Stimulated activated CD8-positive, alpha-beta memory T cell treated with anti-CD3 and anti-CD28 coated beads, Interleukin-15, amount 100 ng/mL, for 4 hours (primary cell): ENCODE data around the gene SDHAF4.
"Not testable (repeated sequence)": the region's sequence is repeated elsewhere in the genome, so short reads cannot be mapped to it uniquely, and the experiment has no call there.

Source experiments
- DNase-seq, 2 donors: peaks; one replicate each; pipeline ENCODE4 v3.0.0-alpha.2; 2020; ENCODE audit warnings: low read depth in 2 of 2

Gene SDHAF4

DNA sequence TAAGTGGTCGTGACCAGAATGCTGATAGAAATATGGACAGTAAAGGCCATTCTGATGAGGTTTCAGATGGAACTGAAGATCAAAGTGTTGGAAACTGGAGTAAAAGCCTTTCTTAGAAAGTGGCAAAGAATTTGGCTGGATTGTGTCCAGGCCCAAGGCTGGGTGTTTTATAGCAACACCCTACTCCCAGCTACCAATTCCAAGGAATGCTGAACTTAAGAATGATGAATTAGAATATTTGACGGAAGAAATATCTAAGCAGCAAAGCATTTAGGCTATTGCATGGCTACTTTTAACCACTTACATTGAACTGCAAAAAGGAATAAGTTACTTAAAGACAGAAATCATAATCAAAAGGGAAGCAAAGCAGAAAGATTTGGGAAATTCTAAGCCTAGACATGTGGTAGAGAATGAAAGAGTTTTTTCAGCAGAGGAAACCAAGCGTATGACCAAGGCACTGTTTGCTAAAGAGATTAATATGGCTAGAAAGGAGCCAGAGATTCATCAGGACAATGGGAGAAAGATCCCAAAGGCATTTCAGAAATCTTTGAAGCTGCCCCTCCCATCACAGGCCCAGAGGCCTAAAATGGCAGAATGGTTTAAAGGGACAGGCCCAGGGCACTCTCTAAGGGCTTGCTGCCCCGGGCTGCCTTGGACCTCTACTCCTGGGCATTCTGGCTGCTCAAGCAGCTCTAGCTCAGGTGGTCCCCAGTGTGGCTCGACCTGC is 25.8 kb downstream of the SDHAF4 start:
- DNase-seq = no peak

DNA sequence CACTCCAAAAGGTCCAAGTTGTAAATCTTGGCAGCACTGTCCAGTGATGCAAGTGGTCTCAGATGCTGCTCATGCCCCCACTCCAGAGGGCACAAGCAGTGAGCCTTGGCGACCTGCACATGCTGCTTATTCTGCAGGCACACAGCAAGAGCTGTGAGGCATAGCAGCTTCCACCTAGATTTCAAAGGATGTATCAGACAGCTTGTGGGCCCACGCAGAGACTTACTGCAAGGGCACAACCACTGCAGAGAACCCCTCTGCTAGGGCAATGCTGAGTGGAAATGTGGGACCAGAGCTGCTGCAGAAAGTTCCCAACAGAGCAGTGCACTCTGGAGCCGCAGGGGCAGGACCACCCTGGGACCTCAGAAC is 26.4 kb downstream of the SDHAF4 start:
- no peak for DNase-seq

DNA sequence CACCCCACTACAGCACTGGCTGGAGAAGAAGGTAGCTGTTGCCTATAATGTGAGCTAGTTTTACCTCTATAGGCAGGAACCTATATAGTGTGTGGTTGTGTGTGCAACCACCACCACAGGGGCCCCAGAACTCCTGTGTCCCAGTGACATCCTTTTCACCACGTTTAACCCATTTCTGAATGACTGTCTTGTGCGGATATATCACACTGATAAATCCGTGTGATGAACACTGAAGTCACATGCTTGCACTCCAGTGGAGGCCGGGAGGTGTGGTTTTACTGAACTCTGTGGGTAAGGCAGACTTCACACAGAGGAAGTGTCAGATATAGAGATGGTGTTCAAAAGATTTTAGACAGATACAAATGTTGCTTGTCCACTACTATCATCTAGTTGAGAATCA is 32.5 kb downstream of the SDHAF4 start:
- no peak for DNase-seq

- DNase-seq = no peak
Measured at GRCh38 chr6:70601014-70601413, 34.3 kb downstream of the SDHAF4 start.

DNA sequence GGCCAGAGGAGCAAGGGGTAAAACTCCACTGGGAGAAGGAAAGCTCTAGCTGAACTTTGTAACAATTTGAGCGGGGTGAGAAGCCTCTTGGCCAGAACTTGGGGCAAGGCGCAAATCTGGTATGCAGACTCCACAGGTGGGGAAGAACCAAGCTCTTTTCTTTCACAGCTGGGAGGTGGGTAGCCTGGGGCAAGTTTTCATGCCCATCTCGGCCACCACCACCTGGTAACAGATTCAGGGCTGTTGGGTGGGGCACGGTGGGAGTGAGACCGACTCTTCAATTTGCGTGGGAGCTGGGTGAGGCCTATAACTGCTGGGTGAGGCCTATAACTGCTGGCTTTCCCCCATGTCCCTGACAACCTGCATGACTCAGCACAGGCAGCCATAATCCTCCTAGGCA is 37.5 kb downstream of the SDHAF4 start:
- no peak for DNase-seq

DNA sequence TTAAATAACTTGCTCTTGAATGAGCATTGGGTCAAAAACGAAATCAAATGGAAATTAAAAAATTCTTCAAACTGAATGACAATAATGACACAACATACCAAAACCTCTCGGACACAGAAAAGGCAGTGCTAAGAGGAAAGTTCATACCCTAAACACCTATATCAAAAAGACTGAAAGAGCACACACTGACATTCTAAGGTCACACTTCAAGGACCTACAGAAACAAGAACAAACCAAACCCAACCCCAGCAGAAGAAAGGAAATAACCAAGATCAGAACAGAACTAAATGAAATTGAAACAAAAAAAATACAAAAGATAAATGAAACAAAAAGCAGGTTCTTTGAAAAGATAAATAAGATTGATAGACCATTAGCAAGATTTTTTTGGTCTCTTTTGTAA is 40.6 kb downstream of the SDHAF4 start:
- DNase-seq = not testable (repeated sequence)

DNA sequence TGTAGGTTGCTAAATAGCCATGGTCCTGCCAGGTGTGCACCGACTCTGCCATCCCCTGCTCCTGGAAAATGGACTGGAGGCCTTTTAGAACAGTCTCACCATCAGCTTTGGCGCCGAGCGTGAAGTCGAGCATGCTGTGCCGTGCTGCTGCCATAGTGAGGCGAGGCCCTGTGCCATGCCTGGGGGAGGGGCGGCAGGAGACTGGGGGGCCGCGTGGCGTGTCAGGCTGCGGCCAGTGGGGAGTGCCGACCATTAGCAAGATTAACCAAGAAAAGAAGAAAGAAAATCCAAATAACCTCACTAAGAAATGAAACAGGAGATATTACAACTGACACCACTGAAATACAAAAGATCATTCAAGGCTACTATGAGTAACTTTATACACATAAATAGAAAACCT is 42.5 kb downstream of the SDHAF4 start:
- not testable (repeated sequence) for DNase-seq

DNA sequence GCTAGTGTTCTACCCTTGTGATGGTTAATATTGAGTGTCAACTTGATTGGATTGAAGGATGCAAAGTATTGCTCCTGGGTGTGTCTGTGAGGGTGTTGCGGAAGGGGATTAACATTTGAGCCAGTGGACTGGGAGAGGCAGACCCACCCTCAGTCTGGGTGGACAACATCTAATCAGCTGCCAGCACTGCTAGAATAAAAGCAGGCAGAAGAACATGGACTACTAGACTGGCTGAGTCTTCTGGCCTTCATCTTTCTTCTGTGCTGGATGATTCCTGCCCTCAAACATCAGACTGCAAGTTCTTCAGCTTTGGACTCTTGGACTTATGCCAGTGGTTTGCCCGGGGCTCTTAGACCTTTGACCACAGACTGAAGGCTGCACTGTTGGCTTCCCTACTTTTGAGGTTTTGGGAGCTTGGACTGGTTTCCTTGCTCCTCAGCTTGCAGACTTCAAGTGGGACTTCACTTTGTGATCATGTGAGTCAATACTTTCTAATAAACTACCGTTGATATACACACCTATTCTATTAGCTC is 50.1 kb downstream of the SDHAF4 start:
- DNase-seq = no peak

DNA sequence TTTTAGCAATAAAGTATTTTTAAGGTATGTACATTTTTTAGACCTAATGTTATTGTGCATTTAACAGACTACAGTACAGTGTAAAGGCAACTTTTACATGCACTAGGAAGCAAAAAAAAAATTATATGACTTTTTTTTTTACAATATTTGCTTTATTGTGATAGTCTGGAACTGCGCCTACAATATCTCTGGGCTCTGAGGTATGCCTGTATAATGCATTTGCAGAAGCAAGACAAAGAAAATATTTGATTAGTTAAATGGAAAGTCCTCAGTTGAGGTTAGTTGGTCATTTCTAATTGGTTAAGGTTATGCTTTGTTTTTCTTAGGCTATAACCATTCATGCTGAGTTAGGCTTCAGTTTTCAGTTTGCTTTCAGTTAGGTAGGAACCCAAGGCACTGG is 54.0 kb downstream of the SDHAF4 start:
- DNase-seq = no peak

DNA sequence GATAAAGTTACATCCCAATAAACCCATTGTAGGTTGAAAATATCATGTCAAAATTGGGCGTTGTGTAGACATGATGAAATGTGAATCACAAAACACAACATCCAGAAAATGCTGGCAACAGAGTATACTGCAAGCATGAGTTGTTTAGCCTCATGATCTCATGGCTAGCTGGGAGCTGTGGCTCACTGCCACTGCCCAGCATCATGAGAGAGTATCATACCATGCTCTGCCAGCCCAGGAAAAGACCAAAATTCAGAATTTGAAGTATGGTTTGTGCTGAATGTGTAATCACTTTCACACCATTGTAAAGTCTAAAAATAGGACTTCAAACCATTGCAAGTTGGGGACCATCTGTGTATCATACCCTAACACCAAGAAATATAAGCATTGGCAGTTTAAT is 55.7 kb downstream of the SDHAF4 start:
- DNase-seq = no peak

DNA sequence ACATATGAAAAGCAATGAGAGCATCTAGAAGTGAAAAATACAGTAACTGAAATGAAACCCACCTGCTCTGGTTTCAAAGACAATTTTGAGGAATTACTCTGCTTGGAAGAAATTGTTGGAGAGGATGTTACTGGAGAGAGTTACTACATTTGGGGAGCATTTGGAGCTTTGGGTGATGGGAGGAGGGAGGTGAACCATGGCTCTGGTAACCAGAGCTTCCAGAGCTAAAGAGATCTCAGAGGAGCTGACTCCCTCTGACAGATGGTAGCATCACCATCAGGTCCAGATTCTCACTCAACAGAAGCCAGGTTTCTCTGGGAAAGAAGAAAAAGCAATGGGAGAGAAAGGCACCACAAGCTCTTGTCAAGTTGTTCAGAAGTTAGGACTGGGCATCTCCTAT is 58.7 kb downstream of the SDHAF4 start:
- no peak for DNase-seq

DNA sequence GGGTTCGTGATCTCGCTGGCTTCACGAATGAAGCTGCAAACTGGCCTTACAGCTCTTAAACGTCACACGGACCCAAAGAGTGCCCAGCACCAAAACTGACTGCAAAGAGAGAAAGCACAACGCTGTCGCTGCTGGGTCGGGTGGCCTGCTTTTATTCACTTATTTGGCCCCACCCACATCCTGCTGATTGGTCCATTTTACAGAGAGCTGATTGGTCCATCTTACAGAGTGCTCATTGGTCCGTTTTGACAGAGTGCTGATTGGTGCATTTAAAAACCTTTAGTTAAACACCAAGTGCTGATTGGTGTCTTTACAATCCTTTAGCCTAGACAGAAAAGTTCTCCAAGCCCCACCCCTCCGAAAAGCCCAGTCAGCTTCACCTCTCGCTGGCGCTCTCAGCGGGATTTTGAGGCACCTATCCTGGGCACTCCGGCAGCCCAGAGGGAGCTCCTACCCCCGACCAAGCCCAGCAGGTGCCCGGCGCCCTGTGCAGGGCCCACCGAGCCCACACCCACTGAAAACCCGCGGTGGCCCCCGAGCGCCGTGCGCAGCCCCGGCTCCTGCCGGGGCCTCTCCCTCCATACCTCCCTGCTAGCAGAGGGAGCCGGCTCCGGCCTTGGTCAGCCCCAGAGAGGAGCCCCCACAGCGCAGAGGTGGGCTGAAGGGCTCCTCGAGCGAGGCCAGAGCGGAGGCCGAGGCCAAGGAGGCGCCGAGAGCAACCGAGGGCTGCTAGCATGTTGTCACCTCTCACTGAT is 60.9 kb downstream of the SDHAF4 start:
- no peak for DNase-seq

DNA sequence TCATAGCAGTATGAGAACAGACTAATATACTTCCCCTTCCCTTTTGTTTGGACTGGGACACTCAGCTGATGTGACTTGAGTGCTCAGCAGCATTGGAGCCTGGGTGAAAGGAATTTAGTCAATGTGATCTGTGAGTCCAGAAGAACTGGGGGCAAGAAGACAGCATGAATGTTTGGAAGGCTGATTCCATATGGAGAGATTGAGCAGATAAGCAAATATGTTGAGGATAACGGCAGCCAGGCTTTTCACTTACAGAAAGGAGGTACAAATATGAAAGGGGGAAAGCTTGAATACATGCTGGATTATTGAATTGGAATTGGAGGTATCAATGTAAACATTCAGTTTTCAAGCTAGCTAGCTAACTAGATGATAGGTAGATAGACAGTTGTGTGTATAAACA is 63.2 kb downstream of the SDHAF4 start:
- DNase-seq = no peak

DNA sequence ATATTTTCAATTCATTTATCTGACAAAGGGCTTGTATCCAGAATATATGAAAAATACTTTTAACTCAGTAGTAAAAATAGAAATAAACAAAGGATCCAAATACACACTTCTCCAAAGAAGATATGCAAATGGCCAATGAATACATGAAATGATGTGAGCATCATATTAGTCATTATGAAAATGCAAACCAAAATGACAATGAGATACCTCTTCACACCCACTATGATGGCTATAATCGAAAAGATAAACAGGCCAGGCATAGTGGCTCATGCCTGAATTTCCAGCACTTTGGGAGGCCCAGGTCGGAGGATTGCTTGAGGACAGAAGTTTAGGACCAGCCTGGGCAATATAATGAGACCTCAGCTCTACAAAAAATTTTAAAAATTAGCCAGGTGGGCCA is 67.1 kb downstream of the SDHAF4 start:
- no peak for DNase-seq

DNA sequence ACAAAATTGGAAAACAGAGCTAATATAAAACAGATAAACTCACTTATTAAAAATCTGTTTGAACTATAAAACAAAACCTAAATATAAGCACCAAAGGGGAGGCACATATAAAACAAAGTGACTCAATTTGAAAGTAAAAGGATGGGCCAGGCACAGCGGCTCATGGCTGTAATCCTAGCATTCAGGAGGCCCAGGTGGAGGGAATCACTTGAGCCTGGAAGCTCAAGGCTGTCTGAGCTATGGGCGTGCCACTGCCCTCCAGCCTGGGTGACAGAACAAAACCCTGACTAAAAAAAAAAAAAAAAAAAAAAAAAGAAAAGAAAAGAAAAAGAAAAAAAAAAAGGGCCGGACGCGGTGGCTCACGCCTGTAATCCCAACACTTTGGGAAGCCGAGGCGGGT is 69.9 kb downstream of the SDHAF4 start:
- no peak for DNase-seq

DNA sequence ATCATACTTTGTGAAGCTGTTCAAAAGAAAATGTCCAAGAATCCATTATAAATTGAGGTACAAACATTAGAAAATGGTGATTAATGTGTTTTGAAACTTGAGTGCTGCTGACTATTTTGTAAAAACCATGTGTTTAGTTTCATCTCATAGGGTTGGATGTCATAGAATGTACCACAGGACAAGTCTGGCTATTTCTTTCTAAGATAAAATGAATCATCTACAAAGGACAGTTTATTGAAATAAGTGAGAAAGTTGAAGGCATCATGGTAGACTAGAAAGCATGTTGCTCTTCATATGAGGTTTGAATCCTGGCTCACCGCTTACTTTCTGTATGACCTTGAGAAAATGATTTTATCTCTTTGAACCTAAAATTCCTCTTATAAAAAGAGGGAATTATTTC is 71.7 kb downstream of the SDHAF4 start:
- DNase-seq = no peak
